ENCODE measurements around the gene RASSF5.
"Not testable (repeated sequence)": the region's sequence is repeated elsewhere in the genome, so short reads cannot be mapped to it uniquely, and the experiment has no call there.

Gene RASSF5

DNA sequence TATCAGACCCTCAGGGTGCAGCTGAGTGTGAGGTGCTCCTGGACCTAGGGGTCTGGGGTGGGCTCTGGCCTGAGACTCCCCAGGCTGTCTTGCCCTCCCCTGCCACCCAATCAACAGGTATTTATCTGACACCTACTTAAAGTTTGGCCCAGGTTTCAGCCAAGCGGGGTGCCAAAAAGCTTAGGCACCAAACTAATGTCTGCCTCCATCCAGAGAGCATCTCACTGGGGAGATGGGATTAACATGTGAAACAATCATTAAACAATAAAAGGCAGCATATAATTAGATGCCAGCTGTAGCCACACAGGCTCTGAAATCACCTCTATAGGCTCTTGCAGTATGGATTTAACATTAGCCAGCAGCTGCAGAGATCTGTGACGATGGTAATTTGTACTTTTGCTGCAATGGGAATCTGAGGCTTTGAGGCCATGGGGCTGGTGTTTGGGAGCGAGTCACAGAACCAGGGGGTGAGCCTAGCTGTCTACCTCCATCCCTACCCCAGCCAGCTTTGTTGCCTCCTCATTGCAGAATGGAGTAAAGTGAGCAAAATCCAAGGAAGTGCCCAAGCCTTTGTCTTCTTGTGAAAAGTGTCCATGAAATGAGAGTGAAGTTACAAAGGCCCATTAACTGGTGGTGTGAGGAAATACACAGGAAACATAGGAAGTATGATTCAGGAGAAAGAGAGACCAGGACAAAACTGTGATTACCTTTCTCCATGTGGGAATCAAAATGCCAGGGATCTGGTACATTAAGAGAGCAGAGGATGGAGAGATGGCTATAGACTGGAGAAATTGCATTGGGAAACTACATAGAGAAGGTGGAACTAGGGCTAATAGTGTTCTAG is 68.8 kb downstream of the RASSF5 start:
- DNase-seq, result no peak

DNA sequence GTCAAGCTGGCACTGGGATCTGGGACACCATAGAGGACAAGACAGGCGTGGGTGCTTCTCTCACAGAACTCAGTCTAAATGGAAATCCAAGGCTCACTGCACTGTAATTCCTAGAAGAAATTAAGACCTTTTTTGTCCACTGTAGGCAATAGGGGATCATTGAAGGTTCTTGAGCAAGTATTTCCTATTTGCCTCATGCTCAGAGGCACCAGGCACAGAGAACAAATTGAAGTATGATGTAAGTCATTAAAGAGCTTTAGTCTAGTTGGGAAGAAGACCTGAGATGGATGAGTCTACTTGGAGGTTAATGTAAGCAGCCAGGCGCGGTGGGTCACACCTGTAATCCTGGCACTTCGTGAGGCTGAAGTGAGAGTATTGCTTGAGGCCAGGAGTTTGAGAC is 70.3 kb downstream of the RASSF5 start:
- no peak for DNase-seq

DNA sequence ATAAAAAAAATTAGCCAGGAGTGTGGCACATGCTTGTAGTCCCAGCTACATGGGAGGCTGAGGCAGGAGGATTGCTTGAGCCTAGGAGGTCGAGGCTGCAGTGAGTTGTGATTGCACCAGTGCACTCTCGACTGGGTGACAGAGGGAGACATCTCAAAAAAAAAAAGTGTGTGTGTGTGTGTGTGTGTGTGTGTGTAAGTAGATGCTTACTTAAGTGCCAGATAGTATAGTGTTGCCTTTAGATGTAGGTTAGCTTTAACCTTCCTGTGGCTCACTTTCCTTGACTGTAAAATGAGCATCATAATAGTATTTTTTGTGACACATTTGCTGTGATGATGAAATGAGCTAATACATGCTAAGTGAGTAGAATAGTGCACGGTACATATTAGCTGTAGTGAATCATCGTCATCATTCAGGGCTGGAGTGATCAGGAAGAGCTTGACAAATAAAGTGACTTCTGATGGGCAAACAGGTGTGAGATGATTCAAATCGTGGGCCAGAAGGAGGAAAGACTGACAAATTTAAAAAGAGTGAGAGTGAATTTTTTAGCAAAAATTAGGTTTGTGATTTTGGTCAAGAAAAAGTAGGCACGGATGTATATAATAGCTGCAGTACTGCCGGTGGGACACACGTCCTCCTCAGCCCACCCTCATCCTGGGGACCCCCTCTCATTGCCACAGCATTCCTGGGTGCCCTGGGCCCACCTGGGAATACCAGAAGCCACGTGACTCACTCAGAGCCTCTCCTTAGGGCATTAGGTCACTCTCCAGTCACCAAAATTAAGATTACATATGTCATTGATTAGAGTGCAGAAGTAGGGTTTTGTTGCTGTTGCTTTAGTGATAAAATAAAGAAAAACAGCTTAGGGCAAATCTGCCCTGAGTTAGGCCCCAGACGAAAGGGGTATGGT is 71.0 kb downstream of the RASSF5 start:
- DNase-seq, result no peak

DNA sequence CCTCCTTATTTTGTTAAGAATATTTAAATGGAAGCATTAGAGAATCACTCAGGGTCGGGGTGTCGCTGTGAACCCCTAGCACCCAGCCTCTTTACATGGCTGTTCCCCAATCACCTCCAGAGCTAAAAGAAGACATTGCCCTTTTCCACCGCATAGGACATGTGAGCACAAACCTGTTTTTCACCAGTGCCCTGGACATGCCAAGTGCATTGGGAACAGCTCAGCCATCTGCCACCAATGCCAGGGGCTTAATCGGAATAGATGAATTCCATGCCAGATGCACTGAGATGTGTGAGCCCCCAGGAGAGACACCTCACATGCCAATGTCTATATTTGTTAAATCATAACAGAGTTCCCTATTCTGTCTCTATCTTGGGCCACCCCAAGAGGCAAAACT is 71.6 kb downstream of the RASSF5 start:
- DNase-seq, result no peak

- peak; percentile 78 for DNase-seq
Observed at GRCh38 chr1:206579747-206580437, 72.6 kb downstream of the RASSF5 start.

GRCh38 chr1:206580438-206581113 is 73.2 kb downstream of the RASSF5 start:
- no peak for DNase-seq

DNA sequence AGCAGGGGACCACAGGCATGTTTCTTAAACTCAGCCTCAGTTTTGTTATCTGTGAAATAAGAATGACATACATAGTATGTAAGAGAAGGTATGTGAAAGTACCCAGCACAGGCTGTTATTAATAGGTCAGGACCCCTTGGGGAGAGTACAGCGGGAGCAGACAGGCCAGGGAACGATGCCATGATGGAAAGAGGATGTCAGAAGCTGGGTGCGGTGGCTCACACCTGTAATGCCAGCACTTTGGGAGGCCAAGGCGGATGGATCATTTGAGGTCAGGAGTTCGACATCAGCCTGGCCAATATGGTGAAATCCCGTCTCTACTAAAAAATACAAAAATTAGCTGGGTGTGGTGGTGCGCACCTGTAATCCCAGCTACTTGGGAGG is 73.8 kb downstream of the RASSF5 start:
- DNase-seq, result not testable (repeated sequence)

GRCh38 chr1:206581571-206581981 is 74.2 kb downstream of the RASSF5 start:
- DNase-seq, result peak; percentile 61

GRCh38 chr1:206582537-206582936 is 75.2 kb downstream of the RASSF5 start:
- DNase-seq, result no peak

DNA sequence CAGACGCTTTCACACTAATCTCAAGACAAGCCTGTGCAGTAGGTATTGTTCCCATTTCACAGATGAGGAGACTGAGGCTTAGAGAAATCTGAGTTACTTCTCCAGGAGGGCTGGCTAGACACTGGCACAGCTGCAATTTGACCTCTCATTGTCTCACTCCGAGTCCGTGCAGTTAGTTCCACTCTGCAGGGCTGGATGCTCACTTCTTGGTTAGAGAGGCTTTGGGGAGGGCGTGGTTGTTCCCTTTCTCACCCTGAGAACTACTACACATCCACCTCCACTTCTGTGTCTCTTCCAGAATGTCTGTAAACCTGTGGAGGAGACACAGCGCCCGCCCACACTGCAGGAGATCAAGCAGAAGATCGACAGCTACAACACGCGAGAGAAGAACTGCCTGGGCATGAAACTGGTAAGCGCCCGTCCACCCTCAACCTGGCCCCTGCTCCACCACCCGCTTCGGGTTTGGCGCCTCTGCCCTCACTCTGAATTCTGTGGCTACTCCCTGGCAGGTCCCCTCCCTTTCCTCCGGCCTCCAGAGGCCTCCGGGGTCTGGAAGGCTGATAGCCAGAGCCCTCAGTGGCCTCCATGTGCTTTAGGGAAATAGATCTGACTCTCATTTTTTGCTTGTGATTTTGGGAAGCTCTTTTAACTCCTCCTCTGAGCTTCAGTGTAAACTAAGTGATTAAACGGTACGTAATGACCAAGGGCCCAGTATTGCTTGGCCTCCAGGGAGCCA is 75.8 kb downstream of the RASSF5 start:
- DNase-seq, result no peak

- DNase-seq, result peak; percentile 88
Observed at GRCh38 chr1:206583707-206584648, 76.6 kb downstream of the RASSF5 start.

- DNase-seq, result no peak
Observed at GRCh38 chr1:206584683-206585082, 77.4 kb downstream of the RASSF5 start.

- no peak for DNase-seq
Observed at GRCh38 chr1:206586501-206587445, 79.4 kb downstream of the RASSF5 start.

DNA sequence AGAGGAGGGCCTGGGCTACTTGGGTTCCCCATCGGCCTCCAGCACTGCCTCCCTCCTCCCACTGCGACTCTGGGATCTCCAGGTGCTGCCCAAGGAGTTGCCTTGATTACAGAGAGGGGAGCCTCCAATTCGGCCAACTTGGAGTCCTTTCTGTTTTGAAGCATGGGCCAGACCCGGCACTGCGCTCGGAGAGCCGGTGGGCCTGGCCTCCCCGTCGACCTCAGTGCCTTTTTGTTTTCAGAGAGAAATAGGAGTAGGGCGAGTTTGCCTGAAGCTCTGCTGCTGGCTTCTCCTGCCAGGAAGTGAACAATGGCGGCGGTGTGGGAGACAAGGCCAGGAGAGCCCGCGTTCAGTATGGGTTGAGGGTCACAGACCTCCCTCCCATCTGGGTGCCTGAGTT is 80.6 kb downstream of the RASSF5 start:
- DNase-seq, result no peak

- no peak for DNase-seq
Observed at GRCh38 chr1:206588492-206588891, 81.2 kb downstream of the RASSF5 start.

- no peak for DNase-seq
Observed at GRCh38 chr1:206589206-206589605, 81.9 kb downstream of the RASSF5 start.

GRCh38 chr1:206590025-206590758 is 82.9 kb downstream of the RASSF5 start:
- DNase-seq, result peak; percentile 58

DNA sequence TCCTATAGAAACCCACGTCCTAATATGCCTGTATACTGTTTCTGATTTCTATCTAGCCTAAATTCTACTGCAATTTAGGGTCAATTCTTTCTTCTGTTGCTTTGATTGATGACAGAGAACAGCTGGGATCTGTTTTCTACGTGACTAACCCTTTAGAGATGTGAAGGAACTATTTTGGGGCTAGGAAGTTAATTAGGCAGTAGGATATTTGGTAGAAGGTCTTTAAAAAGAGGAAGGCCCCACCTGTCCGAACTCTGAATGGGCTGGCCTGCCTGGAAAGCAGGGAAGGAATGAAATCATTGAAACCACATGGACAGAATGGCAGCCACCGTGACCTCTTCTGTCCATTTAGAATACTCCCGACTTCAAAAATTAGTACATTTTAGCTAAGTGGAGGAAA is 83.9 kb downstream of the RASSF5 start:
- DNase-seq, result no peak

- no peak for DNase-seq
Observed at GRCh38 chr1:206591696-206592095, 84.4 kb downstream of the RASSF5 start.
